Adrenal gland (tissue), 5 donors: ENCODE measurements around the gene GLRA3.

Source experiments
- POLR2A ChIP-seq, 2 donors: fragments of 450-650 bp; IDR thresholded peaks; one replicate each; pipeline ENCODE4 v1.6.1; 2017; ENCODE audit warnings: antibody characterized with exemption in 2 of 2, mild to moderate bottlenecking in 2 of 2, moderate library complexity in 1 of 2
- TF ChIP-seq, protein P1 (sequence below), 6 experiments: fragments of 450-650 bp in 4 of 6; fragments of 200-600 bp in 2 of 6; sonication (generic) in 1 of 6; IDR thresholded peaks; 1 replicate in 5 of 6; 2 replicates in 1 of 6; pipeline versions ENCODE4 v1.5.1 to v1.8.0; 2016 to 2021; ENCODE audit warnings: antibody characterized with exemption in 6 of 6, mild to moderate bottlenecking in 2 of 6, moderate library complexity in 1 of 6
- donor health status: DM: no; HTN: no; CAD: no.

DNA sequence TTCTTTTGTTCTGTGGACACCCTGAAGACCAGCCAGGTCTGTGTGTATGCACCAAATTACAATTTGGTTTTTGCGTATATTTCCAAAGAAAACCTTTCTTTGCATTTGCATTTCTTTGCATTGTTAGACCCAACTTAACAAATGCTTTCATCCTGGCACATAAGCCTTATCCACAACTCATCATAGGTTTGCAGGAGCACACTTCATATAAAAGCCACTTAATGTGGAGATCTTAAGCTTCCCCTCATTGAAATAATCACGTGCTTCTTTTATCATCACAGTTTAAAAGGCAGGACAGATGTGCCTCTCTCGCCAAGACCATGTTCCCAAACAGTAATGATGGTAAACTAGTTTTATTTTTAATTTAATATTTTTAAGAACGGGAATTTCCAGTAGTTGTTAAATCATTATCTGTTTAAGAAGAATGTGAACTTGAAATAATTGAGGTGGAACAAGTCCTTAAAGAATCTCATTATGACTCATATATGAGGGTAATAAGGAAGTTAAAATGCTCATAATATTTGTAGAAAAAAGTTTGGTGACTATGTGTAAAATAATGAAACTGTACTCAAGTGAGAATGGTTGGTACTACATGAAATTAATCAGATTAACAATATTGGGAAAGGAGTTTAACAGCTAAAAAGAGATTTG is 65.5 kb downstream of the GLRA3 start:
- TF ChIP-seq, protein P1, sequence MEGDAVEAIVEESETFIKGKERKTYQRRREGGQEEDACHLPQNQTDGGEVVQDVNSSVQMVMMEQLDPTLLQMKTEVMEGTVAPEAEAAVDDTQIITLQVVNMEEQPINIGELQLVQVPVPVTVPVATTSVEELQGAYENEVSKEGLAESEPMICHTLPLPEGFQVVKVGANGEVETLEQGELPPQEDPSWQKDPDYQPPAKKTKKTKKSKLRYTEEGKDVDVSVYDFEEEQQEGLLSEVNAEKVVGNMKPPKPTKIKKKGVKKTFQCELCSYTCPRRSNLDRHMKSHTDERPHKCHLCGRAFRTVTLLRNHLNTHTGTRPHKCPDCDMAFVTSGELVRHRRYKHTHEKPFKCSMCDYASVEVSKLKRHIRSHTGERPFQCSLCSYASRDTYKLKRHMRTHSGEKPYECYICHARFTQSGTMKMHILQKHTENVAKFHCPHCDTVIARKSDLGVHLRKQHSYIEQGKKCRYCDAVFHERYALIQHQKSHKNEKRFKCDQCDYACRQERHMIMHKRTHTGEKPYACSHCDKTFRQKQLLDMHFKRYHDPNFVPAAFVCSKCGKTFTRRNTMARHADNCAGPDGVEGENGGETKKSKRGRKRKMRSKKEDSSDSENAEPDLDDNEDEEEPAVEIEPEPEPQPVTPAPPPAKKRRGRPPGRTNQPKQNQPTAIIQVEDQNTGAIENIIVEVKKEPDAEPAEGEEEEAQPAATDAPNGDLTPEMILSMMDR (IDR thresholded peaks at IDR 0.05), result no peak
- TF ChIP-seq POLR2A (IDR thresholded peaks at IDR 0.05), result no peak
